IPS-20b (cell line): ENCODE data around the gene LRRFIP2.

ENCODE experiments used
- H3K27ac ChIP-seq: one replicate; pipeline ENCODE4 v1.5.1; 2013; ENCODE audit warnings: low read length
- H3K27me3 ChIP-seq: 2 replicates; pipeline ENCODE4 v1.6.1; 2013; ENCODE audit warnings: mild to moderate bottlenecking, low read length, inconsistent platforms; ENCODE audit not compliant: insufficient read depth
- H3K36me3 ChIP-seq: 2 replicates; pipeline ENCODE4 v1.6.1; 2013; ENCODE audit warnings: low read depth, mild to moderate bottlenecking, inconsistent platforms, low read length, moderate library complexity; ENCODE audit not compliant: insufficient read depth
- H3K4me1 ChIP-seq: 2 replicates; pipeline ENCODE4 v1.6.1; 2013; ENCODE audit warnings: mild to moderate bottlenecking, control low read depth, inconsistent platforms, low read length, moderate library complexity; ENCODE audit not compliant: insufficient read depth
- H3K4me3 ChIP-seq: 2 replicates; pipeline ENCODE4 v1.5.1; 2013; ENCODE audit warnings: mild to moderate bottlenecking, low read length, inconsistent platforms
- H3K9ac ChIP-seq: 2 replicates; pipeline ENCODE4 v1.6.1; 2013; ENCODE audit warnings: low read depth, mild to moderate bottlenecking, inconsistent platforms, low read length, moderate library complexity
- H3K9me3 ChIP-seq: 2 replicates; pipeline ENCODE4 v1.6.1; 2013; ENCODE audit warnings: mild to moderate bottlenecking, low read depth, low read length, inconsistent platforms; ENCODE audit not compliant: insufficient read depth

Gene LRRFIP2

GRCh38 chr3:37140899-37141541 is 33.4 kb downstream of the LRRFIP2 start:
- no peaks in the 10 kb centered on the region for H3K27me3 ChIP-seq
- H3K36me3 ChIP-seq, result peaks cover 14% of the 10 kb centered on the region; the same call in 1 of the 2 replicates
- H3K9ac ChIP-seq, result no peak overlapping the region
- no peak overlapping the region for H3K27ac ChIP-seq
- H3K9me3 ChIP-seq, result no peaks in the 10 kb centered on the region
- peaks cover 6% of the 10 kb centered on the region; the same call in 1 of the 2 replicates for H3K4me1 ChIP-seq
- no peak overlapping the region for H3K4me3 ChIP-seq

GRCh38 chr3:37139567-37140052 is 34.8 kb downstream of the LRRFIP2 start:
- Histone ChIP-seq H3K9ac (no peak overlapping the region), H3K4me3 (no peak overlapping the region), H3K4me1 (peaks cover 6% of the 10 kb centered on the region; the same call in 1 of the 2 replicates), H3K27ac (no peak overlapping the region), H3K9me3 (no peaks in the 10 kb centered on the region), H3K36me3 (peaks cover 14% of the 10 kb centered on the region; the same call in 1 of the 2 replicates), H3K27me3 (no peaks in the 10 kb centered on the region)

GRCh38 chr3:37138816-37139215 is 35.6 kb downstream of the LRRFIP2 start:
- peaks cover 6% of the 10 kb centered on the region; the same call in 1 of the 2 replicates for H3K4me1 ChIP-seq
- H3K4me3 ChIP-seq, result no peak overlapping the region
- H3K9ac ChIP-seq, result no peak overlapping the region
- peaks cover 11% of the 10 kb centered on the region; the same call in 1 of the 2 replicates for H3K36me3 ChIP-seq
- no peaks in the 10 kb centered on the region for H3K9me3 ChIP-seq
- no peaks in the 10 kb centered on the region for H3K27me3 ChIP-seq
- H3K27ac ChIP-seq, result no peak overlapping the region

GRCh38 chr3:37137516-37137915 is 36.9 kb downstream of the LRRFIP2 start:
- H3K4me3 ChIP-seq, result no peak overlapping the region
- H3K36me3 ChIP-seq, result peaks cover 1% of the 10 kb centered on the region; the same call in 1 of the 2 replicates
- H3K9me3 ChIP-seq, result no peaks in the 10 kb centered on the region
- H3K9ac ChIP-seq, result no peak overlapping the region
- H3K4me1 ChIP-seq, result peaks cover 8% of the 10 kb centered on the region
- no peak overlapping the region for H3K27ac ChIP-seq
- H3K27me3 ChIP-seq, result no peaks in the 10 kb centered on the region

GRCh38 chr3:37136067-37136466 is 38.3 kb downstream of the LRRFIP2 start:
- H3K27ac ChIP-seq, result no peak overlapping the region
- no peaks in the 10 kb centered on the region for H3K36me3 ChIP-seq
- peaks cover 17% of the 10 kb centered on the region for H3K4me1 ChIP-seq
- H3K9me3 ChIP-seq, result no peaks in the 10 kb centered on the region
- H3K4me3 ChIP-seq, result no peak overlapping the region
- no peak overlapping the region for H3K9ac ChIP-seq
- no peaks in the 10 kb centered on the region for H3K27me3 ChIP-seq

- no peaks in the 10 kb centered on the region for H3K36me3 ChIP-seq
- no peaks in the 10 kb centered on the region for H3K9me3 ChIP-seq
- H3K4me3 ChIP-seq, result no peak overlapping the region
- peaks cover 20% of the 10 kb centered on the region for H3K4me1 ChIP-seq
- no peak overlapping the region for H3K27ac ChIP-seq
- H3K9ac ChIP-seq, result no peak overlapping the region
- H3K27me3 ChIP-seq, result no peaks in the 10 kb centered on the region
Measured at GRCh38 chr3:37135561-37135960, 38.8 kb downstream of the LRRFIP2 start.

GRCh38 chr3:37132334-37132733 is 42.0 kb downstream of the LRRFIP2 start:
- no peak overlapping the region for H3K4me3 ChIP-seq
- H3K27me3 ChIP-seq, result no peaks in the 10 kb centered on the region
- no peak overlapping the region for H3K9ac ChIP-seq
- peaks cover 20% of the 10 kb centered on the region for H3K4me1 ChIP-seq
- H3K27ac ChIP-seq, result no peak overlapping the region
- H3K9me3 ChIP-seq, result no peaks in the 10 kb centered on the region
- H3K36me3 ChIP-seq, result no peaks in the 10 kb centered on the region

GRCh38 chr3:37131860-37132144 is 42.6 kb downstream of the LRRFIP2 start:
- Histone ChIP-seq H3K9me3 (no peaks in the 10 kb centered on the region), H3K4me3 (no peak overlapping the region), H3K9ac (no peak overlapping the region), H3K27ac (no peak overlapping the region), H3K27me3 (no peaks in the 10 kb centered on the region), H3K4me1 (peaks cover 20% of the 10 kb centered on the region), H3K36me3 (no peaks in the 10 kb centered on the region)

- H3K9ac ChIP-seq, result no peak overlapping the region
Measured at GRCh38 chr3:37130984-37131859, 43.2 kb downstream of the LRRFIP2 start.

GRCh38 chr3:37130448-37130847 is 43.9 kb downstream of the LRRFIP2 start:
- Histone ChIP-seq H3K27ac (no peak overlapping the region), H3K4me1 (peaks cover 20% of the 10 kb centered on the region), H3K9ac (no peak overlapping the region)

More at GRCh38 chr3:37130984-37131859, 43.2 kb downstream of the LRRFIP2 start:
- no peak overlapping the region for H3K27ac ChIP-seq
- H3K36me3 ChIP-seq, result no peaks in the 10 kb centered on the region
- no peaks in the 10 kb centered on the region for H3K9me3 ChIP-seq
- H3K4me3 ChIP-seq, result no peak overlapping the region
- H3K27me3 ChIP-seq, result no peaks in the 10 kb centered on the region
- H3K4me1 ChIP-seq, result peaks cover 20% of the 10 kb centered on the region

GRCh38 chr3:37129871-37130270 is 44.5 kb downstream of the LRRFIP2 start:
- H3K36me3 ChIP-seq, result no peaks in the 10 kb centered on the region
- H3K9me3 ChIP-seq, result no peaks in the 10 kb centered on the region
- no peak overlapping the region for H3K9ac ChIP-seq
- no peak overlapping the region for H3K27ac ChIP-seq
- peaks cover 20% of the 10 kb centered on the region for H3K4me1 ChIP-seq
- no peaks in the 10 kb centered on the region for H3K27me3 ChIP-seq
- H3K4me3 ChIP-seq, result no peak overlapping the region

More at GRCh38 chr3:37130448-37130847, 43.9 kb downstream of the LRRFIP2 start:
- Histone ChIP-seq H3K36me3 (no peaks in the 10 kb centered on the region), H3K9me3 (no peaks in the 10 kb centered on the region), H3K27me3 (no peaks in the 10 kb centered on the region), H3K4me3 (no peak overlapping the region)

GRCh38 chr3:37127340-37127739 is 47.0 kb downstream of the LRRFIP2 start:
- H3K4me3 ChIP-seq, result no peak overlapping the region
- no peaks in the 10 kb centered on the region for H3K9me3 ChIP-seq
- no peaks in the 10 kb centered on the region for H3K27me3 ChIP-seq
- H3K36me3 ChIP-seq, result no peaks in the 10 kb centered on the region
- H3K4me1 ChIP-seq, result peaks cover 16% of the 10 kb centered on the region
- H3K27ac ChIP-seq, result no peak overlapping the region
- no peak overlapping the region for H3K9ac ChIP-seq
